ENCODE data around the gene L3HYPDH. TPM values are rescaled to one million over a fixed set of nuclear protein-coding genes. Genes with fewer than 3 reads are reported as not detected.

L3HYPDH gene
- polyA plus RNA-seq, 3 donors, result 34.9 to 63.4 (median 51.9) TPM

DNA sequence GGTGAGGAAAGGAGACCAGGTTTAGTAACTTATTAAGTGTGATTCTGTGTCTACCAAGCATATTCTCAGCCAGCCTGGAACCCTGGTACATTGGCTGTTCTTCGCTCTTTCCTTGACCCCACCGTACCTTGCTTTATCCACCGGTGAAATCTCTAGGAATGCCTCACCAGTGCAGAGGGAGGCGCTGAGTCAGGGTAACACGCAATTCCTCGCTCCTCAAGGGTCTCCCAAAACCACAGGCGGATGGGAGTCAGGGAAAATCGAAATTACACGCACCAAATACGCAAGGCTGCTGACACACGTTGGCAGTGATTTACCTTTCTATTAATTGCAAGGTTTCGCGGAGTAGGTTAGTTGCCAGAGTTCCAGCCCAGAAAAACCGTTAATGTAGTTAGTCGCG, 845 bp downstream of the L3HYPDH start:
- DNase-seq (ENCODE audit: extremely low read depth in 1 of 11, low read depth in 9 of 11, low spot score in 4 of 11), result peak in 4 of 11 donors; percentile 10 to 45 (median 30)

GRCh38 chr14:59482541-59483331, 1.5 kb downstream of the L3HYPDH start:
- DNase-seq (ENCODE audit: extremely low read depth in 1 of 11, low read depth in 9 of 11, low spot score in 4 of 11), result no peak

DNA sequence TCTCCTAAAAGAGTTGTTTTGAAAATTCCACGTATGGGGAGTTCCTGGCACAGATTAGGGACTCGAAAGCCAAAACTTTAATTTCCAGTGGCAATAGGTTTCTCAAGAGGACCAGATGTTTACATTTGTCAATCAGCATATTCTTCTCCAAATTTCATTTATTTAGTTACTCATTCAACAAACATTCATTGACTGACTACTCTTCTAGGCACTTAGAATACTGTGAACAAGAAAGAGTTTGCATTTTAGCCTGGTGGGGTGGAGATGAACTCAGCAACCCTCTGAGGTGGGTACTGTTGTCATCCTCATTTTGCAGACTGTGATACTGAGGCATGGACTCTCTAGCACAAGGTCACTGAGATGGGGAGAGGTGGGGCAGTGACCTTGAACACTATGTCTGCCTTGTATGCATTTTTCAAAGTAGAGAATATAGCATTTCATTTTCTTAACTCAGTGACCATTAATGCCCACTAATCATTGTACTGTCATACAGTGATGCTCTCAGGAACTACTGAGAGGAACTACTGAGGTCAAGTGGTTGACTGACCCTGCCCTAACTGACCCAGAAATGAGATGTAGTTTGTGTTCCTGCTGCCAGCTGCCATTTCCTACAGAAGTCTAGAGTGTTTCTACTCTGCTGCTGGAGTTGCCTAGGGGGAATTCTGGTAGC, 2.2 kb downstream of the L3HYPDH start:
- no peak for DNase-seq (ENCODE audit: extremely low read depth in 1 of 11, low read depth in 9 of 11, low spot score in 4 of 11)

DNA sequence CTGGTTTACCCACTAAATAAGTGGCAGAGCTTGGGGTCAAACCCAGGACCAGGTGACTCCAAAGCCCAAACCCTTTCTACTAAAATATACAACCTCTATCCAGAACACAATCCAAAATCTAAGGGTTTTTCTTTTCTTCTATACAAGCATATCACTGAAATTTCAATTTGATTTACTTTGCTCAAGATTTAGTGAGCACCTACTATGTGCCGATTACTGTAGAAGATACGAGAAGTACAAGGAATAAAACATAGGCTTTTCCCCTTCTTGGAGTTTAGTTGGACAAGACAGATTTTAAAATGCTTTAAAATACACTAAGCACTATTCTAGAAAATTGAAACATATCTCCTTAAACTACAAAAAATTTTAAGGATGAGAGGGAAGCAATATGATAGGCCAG, 2.8 kb downstream of the L3HYPDH start:
- no peak for DNase-seq (ENCODE audit: extremely low read depth in 1 of 11, low read depth in 9 of 11, low spot score in 4 of 11)

DNA sequence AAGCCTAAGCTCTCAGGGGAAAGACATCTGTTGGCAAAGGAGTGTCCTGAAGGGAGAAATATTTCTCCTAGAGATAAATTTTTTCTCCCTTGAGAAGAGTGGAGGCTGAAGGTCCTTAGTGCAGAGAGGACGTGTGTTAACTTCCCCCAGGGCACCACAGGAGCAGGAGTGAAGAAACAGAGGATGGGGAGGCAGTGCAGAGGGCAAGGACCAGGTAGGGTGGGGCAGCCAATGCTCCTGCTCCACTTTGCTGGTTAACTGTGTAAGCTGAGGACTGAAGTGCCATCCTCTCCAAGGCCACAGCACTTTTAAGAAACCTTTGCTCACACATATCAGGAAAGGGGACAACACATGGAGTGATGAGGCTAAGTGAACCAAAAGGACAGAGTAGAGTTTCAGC, 4.0 kb downstream of the L3HYPDH start:
- no peak for DNase-seq (ENCODE audit: extremely low read depth in 1 of 11, low read depth in 9 of 11, low spot score in 4 of 11)

GRCh38 chr14:59478540-59478939, 5.7 kb downstream of the L3HYPDH start:
- no peak for DNase-seq (ENCODE audit: extremely low read depth in 1 of 11, low read depth in 9 of 11, low spot score in 4 of 11)

GRCh38 chr14:59475709-59476108, 8.5 kb downstream of the L3HYPDH start:
- DNase-seq (ENCODE audit: extremely low read depth in 1 of 11, low read depth in 9 of 11, low spot score in 4 of 11), result no peak

GRCh38 chr14:59474172-59474571, 10.0 kb downstream of the L3HYPDH start:
- DNase-seq (ENCODE audit: extremely low read depth in 1 of 11, low read depth in 9 of 11, low spot score in 4 of 11), result no peak

DNA sequence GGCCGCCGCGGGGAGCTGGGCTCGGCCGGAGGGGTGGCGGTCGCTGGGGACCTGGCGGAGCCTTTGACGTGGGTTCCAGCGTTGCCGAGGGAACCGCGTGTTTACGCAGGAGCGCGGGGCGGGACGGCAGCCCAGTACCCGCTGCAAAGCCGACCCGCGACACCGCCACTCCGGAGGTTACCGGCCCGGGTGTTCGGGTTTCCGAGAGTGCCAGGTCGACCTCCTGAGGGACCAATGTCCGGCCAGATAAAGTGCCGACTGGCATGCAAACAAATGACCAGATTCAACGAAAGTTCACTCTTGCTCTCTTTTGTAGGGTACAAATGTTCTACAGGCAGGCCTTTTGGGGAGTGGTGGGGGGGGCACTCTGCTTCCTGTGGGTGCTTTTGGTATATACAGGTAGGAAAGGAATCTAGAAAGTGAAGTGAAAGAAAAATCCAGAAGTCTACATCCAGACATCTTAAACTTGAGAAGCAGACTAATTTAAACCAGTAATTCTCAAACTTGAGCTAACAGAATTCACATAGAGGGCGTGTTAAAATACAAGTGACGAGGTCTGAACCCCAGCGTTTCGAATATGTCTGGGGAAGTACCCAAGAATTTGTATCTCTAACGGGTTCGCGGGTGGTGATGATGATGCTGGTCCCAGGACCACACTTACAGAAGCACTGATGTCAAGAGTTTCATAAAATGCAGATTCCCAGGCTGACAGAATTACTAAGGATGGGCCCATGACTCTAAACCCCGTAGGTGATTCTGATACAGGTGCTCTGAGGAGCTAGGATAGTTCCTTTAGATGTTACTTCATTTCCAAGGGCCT, 18.7 kb downstream of the L3HYPDH start, which contains the start of gene GPR135:
GPR135 (minus strand) TSS at position 65 of the 820 bp plus-strand sequence. CDS start 154 bp downstream, outside the sequence.
- peak in 1 of 11 donors; percentile 63 for DNase-seq (ENCODE audit: extremely low read depth in 1 of 11, low read depth in 9 of 11, low spot score in 4 of 11)

- DNase-seq (ENCODE audit: extremely low read depth in 1 of 11, low read depth in 9 of 11, low spot score in 4 of 11), result peak in 6 of 11 donors; percentile 59 to 72 (median 66)
Observed at GRCh38 chr14:59464486-59465315, 19.5 kb downstream of the L3HYPDH start.

DNA sequence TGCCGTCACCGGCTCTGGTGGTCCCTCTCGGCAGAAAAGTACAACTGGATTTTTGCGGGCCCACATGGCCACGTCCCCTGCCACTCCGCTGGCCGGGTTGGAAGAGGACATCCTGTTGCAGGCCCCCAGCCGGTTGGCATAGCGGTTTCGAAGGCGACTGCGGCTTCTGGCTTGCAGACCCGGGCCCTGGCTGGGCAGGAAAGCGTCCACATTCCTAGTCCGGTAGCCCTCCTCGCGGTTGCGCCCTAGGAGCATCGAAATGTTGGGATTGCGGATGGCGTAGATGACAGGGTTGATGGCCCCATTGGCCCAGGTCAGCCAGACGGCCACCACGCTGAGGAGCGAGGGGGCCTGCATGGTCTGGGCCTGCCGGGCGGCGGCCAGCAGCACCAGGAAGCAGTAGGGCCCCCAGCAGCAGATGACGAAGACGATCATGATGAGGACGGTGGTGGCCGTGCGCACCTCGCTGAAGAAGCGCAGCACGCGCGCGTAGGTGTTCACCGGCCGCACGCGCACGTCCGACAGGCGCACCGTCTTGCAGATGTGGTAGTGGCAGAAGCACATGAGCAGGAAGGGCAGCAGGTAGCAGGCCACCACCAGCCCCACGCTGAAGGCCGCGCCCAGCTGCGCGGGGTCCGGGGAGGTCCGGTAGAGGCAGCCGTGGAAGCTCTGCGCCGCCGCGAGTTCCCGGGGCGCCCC, 20.3 kb downstream of the L3HYPDH start:
- peak in 1 of 11 donors; percentile 25 for DNase-seq (ENCODE audit: extremely low read depth in 1 of 11, low read depth in 9 of 11, low spot score in 4 of 11)

DNA sequence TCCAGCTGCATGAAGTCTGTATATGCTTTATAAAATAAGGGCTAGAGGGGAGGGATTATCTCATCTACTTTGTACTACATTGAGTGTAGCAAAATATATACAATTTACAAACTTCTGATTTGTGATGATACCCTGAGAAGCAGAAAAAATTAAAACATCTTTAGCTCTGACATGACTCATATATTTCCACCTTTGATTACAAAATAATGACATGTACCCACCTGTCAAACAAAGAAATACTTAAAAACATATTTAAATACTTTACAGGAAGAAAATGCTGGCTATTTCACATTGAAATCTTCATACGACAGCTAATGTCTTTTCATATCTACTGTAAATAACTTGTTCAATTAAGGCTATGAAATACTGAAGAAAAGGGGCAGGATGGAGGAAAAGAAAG, 22.3 kb downstream of the L3HYPDH start:
- no peak for DNase-seq (ENCODE audit: extremely low read depth in 1 of 11, low read depth in 9 of 11, low spot score in 4 of 11)

- DNase-seq (ENCODE audit: extremely low read depth in 1 of 11, low read depth in 9 of 11, low spot score in 4 of 11), result no peak
Observed at GRCh38 chr14:59460378-59460777, 23.8 kb downstream of the L3HYPDH start.

GRCh38 chr14:59458486-59458885, 25.7 kb downstream of the L3HYPDH start:
- DNase-seq (ENCODE audit: extremely low read depth in 1 of 11, low read depth in 9 of 11, low spot score in 4 of 11), result no peak

GRCh38 chr14:59455411-59455810, 28.8 kb downstream of the L3HYPDH start:
- no peak for DNase-seq (ENCODE audit: extremely low read depth in 1 of 11, low read depth in 9 of 11, low spot score in 4 of 11)

DNA sequence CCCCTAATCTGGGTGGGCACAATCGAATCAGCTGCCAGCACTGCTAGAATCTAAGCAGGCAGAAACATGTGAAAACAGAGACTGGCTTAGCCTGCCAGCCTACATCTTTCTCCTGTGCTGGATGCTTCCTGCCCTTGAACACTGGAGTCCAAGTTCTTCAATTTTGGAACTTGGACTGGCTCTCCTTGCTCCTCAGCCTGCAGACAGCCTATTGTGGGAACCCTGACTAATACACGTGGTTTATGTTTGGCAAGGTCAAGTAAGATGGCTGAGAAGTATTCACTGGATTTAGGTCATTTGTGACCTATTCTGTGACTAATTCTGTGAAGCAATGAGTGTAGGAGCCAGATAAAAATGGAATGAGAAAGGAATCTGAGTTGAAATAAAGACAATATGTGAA, 30.1 kb downstream of the L3HYPDH start:
- no peak for DNase-seq (ENCODE audit: extremely low read depth in 1 of 11, low read depth in 9 of 11, low spot score in 4 of 11)

- no peak for DNase-seq (ENCODE audit: extremely low read depth in 1 of 11, low read depth in 9 of 11, low spot score in 4 of 11)
Observed at GRCh38 chr14:59451849-59452248, 32.4 kb downstream of the L3HYPDH start.

GRCh38 chr14:59450716-59451115, 33.5 kb downstream of the L3HYPDH start:
- no peak for DNase-seq (ENCODE audit: extremely low read depth in 1 of 11, low read depth in 9 of 11, low spot score in 4 of 11)
